H9 (cell line): ENCODE results near the gene ZNF10. TPM values are rescaled to one million over a fixed set of nuclear protein-coding genes. Genes with fewer than 3 reads are reported as not detected.

Experiments
- DNase-seq: peaks from one replicate; pipeline ENCODE4 v3.0.0-alpha.2; 2017
- H2AFZ ChIP-seq: one replicate; pipeline ENCODE4 v1.6.1; 2013; ENCODE audit warnings: mild to moderate bottlenecking, low read length, control low read depth, moderate library complexity
- H2AK5ac ChIP-seq: 2 replicates; pipeline ENCODE4 v1.6.1; 2013; ENCODE audit warnings: low read length, control low read depth, mixed read lengths; ENCODE audit not compliant: insufficient read length
- H2BK120ac ChIP-seq: one replicate; pipeline ENCODE4 v1.6.1; 2013; ENCODE audit warnings: low read depth, mild to moderate bottlenecking, low read length, control low read depth, inconsistent platforms; ENCODE audit not compliant: poor library complexity, severe bottlenecking
- H2BK12ac ChIP-seq: 2 replicates; pipeline ENCODE4 v1.6.1; 2013; ENCODE audit warnings: low read length, control low read depth, mixed read lengths, low read depth; ENCODE audit not compliant: insufficient read length
- H2BK15ac ChIP-seq: 2 replicates; pipeline ENCODE4 v1.6.1; 2013; ENCODE audit warnings: low read depth, low read length, control low read depth
- H2BK20ac ChIP-seq: one replicate; pipeline ENCODE4 v1.6.1; 2013; ENCODE audit warnings: low read depth, mild to moderate bottlenecking, low read length, control low read depth, inconsistent platforms; ENCODE audit not compliant: poor library complexity, severe bottlenecking
- H2BK5ac ChIP-seq: 2 replicates; pipeline ENCODE4 v1.6.1; 2013; ENCODE audit warnings: low read length, control low read depth, mixed read lengths; ENCODE audit not compliant: insufficient read length
- H3K14ac ChIP-seq: 2 replicates; pipeline ENCODE4 v1.6.1; 2013; ENCODE audit warnings: low read length, control low read depth; ENCODE audit not compliant: insufficient read depth
- H3K18ac ChIP-seq: 2 replicates; pipeline ENCODE4 v1.6.1; 2013; ENCODE audit warnings: low read depth, mild to moderate bottlenecking, mixed read lengths, low read length, control low read depth; ENCODE audit not compliant: insufficient read length
- H3K23ac ChIP-seq: 2 replicates; pipeline ENCODE4 v1.6.1; 2013; ENCODE audit warnings: low read length, control low read depth, mixed read lengths, low read depth; ENCODE audit not compliant: insufficient read length
- H3K23me2 ChIP-seq: 2 replicates; pipeline ENCODE4 v1.6.1; 2013; ENCODE audit warnings: low read depth, mild to moderate bottlenecking, mixed read lengths, low read length, control low read depth; ENCODE audit not compliant: insufficient read length, poor library complexity, severe bottlenecking
- H3K27ac ChIP-seq: 2 replicates; pipeline ENCODE4 v1.5.1; 2013; ENCODE audit warnings: low read length, control low read depth, mixed read lengths, low read depth; ENCODE audit not compliant: insufficient read length
- H3K27me3 ChIP-seq: 2 replicates; pipeline ENCODE4 v1.6.1; 2013; ENCODE audit warnings: low read length, control low read depth, inconsistent platforms; ENCODE audit not compliant: insufficient read depth
- H3K4ac ChIP-seq: 2 replicates; pipeline ENCODE4 v1.6.1; 2013; ENCODE audit warnings: low read depth, mild to moderate bottlenecking, control low read depth, inconsistent platforms, low read length, moderate library complexity
- H3K4me1 ChIP-seq: 2 replicates; pipeline ENCODE4 v1.6.1; 2013; ENCODE audit warnings: low read length, control low read depth, inconsistent platforms; ENCODE audit not compliant: insufficient read depth
- H3K4me2 ChIP-seq: 2 replicates; pipeline ENCODE4 v1.6.1; 2013; ENCODE audit warnings: low read length, control low read depth, mixed read lengths; ENCODE audit not compliant: insufficient read length, insufficient read depth
- H3K56ac ChIP-seq: 2 replicates; pipeline ENCODE4 v1.6.1; 2013; ENCODE audit warnings: low read depth, mild to moderate bottlenecking, mixed read lengths, low read length, control low read depth; ENCODE audit not compliant: insufficient read length
- H3K79me1 ChIP-seq: 2 replicates; pipeline ENCODE4 v1.6.1; 2013; ENCODE audit warnings: low read depth, mild to moderate bottlenecking, moderate library complexity, low read length, control low read depth, inconsistent platforms; ENCODE audit not compliant: insufficient read depth, poor library complexity, severe bottlenecking
- H3K79me2 ChIP-seq: 2 replicates; pipeline ENCODE4 v1.6.1; 2013; ENCODE audit warnings: low read length, control low read depth, inconsistent platforms; ENCODE audit not compliant: insufficient read depth
- H3K9ac ChIP-seq: 2 replicates; pipeline ENCODE4 v1.6.1; 2013; ENCODE audit warnings: low read length, control low read depth, mixed read lengths; ENCODE audit not compliant: insufficient read length; ENCODE audit errors: extremely low read depth
- H3K9me3 ChIP-seq: one replicate; pipeline ENCODE4 v1.6.1; 2013; ENCODE audit warnings: low read depth, low read length, inconsistent platforms; ENCODE audit not compliant: control insufficient read depth
- H3T11ph ChIP-seq: one replicate; pipeline ENCODE4 v1.6.1; 2013; ENCODE audit warnings: mild to moderate bottlenecking, low read length, control low read depth, inconsistent platforms
- H4K20me1 ChIP-seq: one replicate; pipeline ENCODE4 v1.6.1; 2013; ENCODE audit not compliant: control insufficient read depth, insufficient read length, insufficient read depth
- H4K5ac ChIP-seq: 2 replicates; pipeline ENCODE4 v1.6.1; 2013; ENCODE audit warnings: low read depth, mild to moderate bottlenecking, mixed read lengths, low read length, control low read depth; ENCODE audit not compliant: insufficient read length
- H4K8ac ChIP-seq: replicated peaks from 2 replicates; pipeline ENCODE4 v1.6.1; 2013; ENCODE audit warnings: low read length, control low read depth, mixed read lengths, low read depth; ENCODE audit not compliant: insufficient read length
- H4K91ac ChIP-seq: 2 replicates; pipeline ENCODE4 v1.6.1; 2013; ENCODE audit warnings: low read depth, mild to moderate bottlenecking, moderate library complexity, mixed read lengths, low read length, control low read depth; ENCODE audit not compliant: insufficient read length
- H3K27ac Mint-ChIP-seq, 3 experiments: 2 replicates in 2 of 3; 3 replicates in 1 of 3; pipeline ENCODE4 v1.8.0; 2020 to 2021; ENCODE audit warnings: mixed read lengths in 3 of 3, mild to moderate bottlenecking in 1 of 3, moderate library complexity in 1 of 3
- H3K27me3 Mint-ChIP-seq: 2 replicates; pipeline ENCODE4 v1.8.0; 2021; ENCODE audit warnings: low read depth, mild to moderate bottlenecking, moderate library complexity, mixed read lengths
- H3K36me3 Mint-ChIP-seq, 3 experiments: 2 replicates in 2 of 3; 3 replicates in 1 of 3; pipeline ENCODE4 v1.8.0; 2020 to 2021; ENCODE audit warnings: low read depth in 3 of 3, mixed read lengths in 3 of 3; ENCODE audit not compliant: insufficient read depth in 1 of 3
- H3K4me1 Mint-ChIP-seq, 2 experiments: 2 replicates each; pipeline ENCODE4 v1.8.0; 2020; ENCODE audit warnings: mixed read lengths in 2 of 2
- H3K4me3 Mint-ChIP-seq, 2 experiments: 2 replicates in 1 of 2; 3 replicates in 1 of 2; pipeline ENCODE4 v1.8.0; 2020 to 2021; ENCODE audit warnings: mild to moderate bottlenecking in 2 of 2, mixed read lengths in 2 of 2, moderate library complexity in 1 of 2
- H3K9me3 Mint-ChIP-seq, 2 experiments: 2 replicates in 1 of 2; 3 replicates in 1 of 2; pipeline ENCODE4 v1.8.0; 2020; ENCODE audit warnings: mild to moderate bottlenecking in 2 of 2, mixed read lengths in 2 of 2, moderate library complexity in 1 of 2
- CTCF ChIP-seq: fragments of 200-600 bp; sonication (generic); conservative IDR thresholded peaks from 3 replicates; pipeline ENCODE4 v1.8.0; 2021; ENCODE audit warnings: antibody characterized with exemption, mild to moderate bottlenecking
- WGBS: extraction: QIAGEN DNeasy Blood & Tissue Kit; methylation state at CpG from one replicate; pipeline ENCODE4 v1.1.7; 2013; ENCODE audit warnings: missing lambda C conversion rate, low lambda C conversion rate, mixed read lengths; ENCODE audit not compliant: insufficient read length; ENCODE audit errors: extremely low coverage; 5-methylcytosine and 5-hydroxymethylcytosine counted together
- total RNA-seq: library from RNA; stranded (reverse); gene quantifications from 2 replicates; pipeline ENCODE4 v1.2.1, GENCODE V29; 2021

ZNF10 gene
- total RNA-seq, 1 experiment from 2014 or later, result 15.3 TPM

DNA sequence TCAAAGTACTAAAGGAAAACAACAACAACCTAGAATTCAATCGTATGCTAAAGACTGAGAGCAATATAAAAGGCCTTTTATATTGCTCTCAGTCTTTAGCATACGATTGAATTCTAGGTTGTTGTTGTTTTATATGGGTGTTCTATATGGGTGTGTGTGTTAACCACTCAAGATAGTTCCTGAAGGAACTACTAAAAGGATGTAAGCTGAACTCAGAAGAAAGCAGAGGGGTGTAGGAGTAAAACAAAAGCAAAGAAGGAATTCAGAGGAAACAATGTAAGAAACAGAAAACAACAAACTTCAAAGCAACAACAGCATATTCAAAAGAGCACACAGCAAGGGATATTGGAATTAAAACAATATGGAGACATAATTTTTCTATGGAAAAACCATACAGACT is 5.8 kb upstream of the ZNF10 start:
- no peak overlapping the region for H2AK5ac ChIP-seq
- H3K27me3 Mint-ChIP-seq, result peaks cover 2% of the 10 kb centered on the region; the same call in 1 of the 2 replicates
- H3K4me2 ChIP-seq, result no peak overlapping the region
- H3K14ac ChIP-seq, result no peak overlapping the region
- H2BK5ac ChIP-seq, result no peak overlapping the region
- H2BK120ac ChIP-seq, result no peak overlapping the region
- no peak overlapping the region for H3K56ac ChIP-seq
- H3K4ac ChIP-seq, result no peak overlapping the region
- H4K91ac ChIP-seq, result no peak overlapping the region
- no peak overlapping the region for H4K5ac ChIP-seq
- H3K9me3 Mint-ChIP-seq, result peaks cover 89 to 90% of the 10 kb centered on the region in 2 experiments
- no peak overlapping the region for H2BK20ac ChIP-seq
- no peak overlapping the region for H3K9ac ChIP-seq
- no peak overlapping the region for H2BK15ac ChIP-seq
- H3K18ac ChIP-seq, result no peak overlapping the region
- WGBS, result no CpG with 5 or more reads among the region's 2 CpGs
- H3K27ac Mint-ChIP-seq, result no peak overlapping the region
- H4K20me1 ChIP-seq, result no peaks in the 10 kb centered on the region
- H3T11ph ChIP-seq, result no peak overlapping the region
- H3K4me1 Mint-ChIP-seq, result 0 out of 4 replicates have a peak, but pooled peaks cover 0 to 2% of the 10 kb centered on the region in 2 experiments
- H3K27me3 ChIP-seq, result no peaks in the 10 kb centered on the region
- no peak for TF ChIP-seq CTCF
- H3K27ac ChIP-seq, result no peak overlapping the region
- no peak overlapping the region for H4K8ac ChIP-seq
- H3K4me1 ChIP-seq, result no peaks in the 10 kb centered on the region
- H3K23ac ChIP-seq, result no peak overlapping the region
- no peak overlapping the region for H2BK12ac ChIP-seq
- H3K23me2 ChIP-seq, result no peaks in the 10 kb centered on the region
- H3K9me3 ChIP-seq, result peaks cover 73% of the 10 kb centered on the region
- peaks cover 84 to 90% (median 88%) of the 10 kb centered on the region in 3 experiments for H3K36me3 Mint-ChIP-seq
- H3K4me3 Mint-ChIP-seq, result no peak overlapping the region
- no peak for DNase-seq
- no peaks in the 10 kb centered on the region; the same call in 1 of the 2 replicates for H3K79me2 ChIP-seq
- peaks cover 3% of the 10 kb centered on the region for H3K79me1 ChIP-seq
- H2AFZ ChIP-seq, result no peak overlapping the region
